ENCODE measurements around the gene STAM. TPM values are rescaled to one million over a fixed set of nuclear protein-coding genes. Genes with fewer than 3 reads are reported as not detected.

STAM gene
- polyA plus RNA-seq, 1 donor (not counting 4 experiments of a cell fraction or from before 2014, with no cell fraction given): 34.1 TPM

DNA sequence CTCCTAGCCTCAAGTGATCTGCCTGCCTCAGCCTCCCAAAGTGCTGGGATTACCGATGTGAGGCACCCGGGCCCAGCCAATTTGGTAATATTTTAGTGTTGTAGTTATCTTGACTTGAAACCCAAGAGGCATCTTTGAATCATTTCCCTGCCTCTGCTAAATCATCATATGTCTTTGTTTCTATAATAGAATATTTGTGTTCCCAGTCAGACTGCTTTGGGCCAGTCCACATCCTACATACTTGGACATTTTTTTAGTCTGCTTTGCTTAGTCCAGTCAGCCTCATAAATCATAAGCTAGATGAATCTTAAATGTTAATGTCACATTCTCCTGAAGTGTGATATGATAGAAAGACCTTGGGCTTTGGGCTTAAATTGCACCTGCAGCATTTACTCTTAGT is 5.9 kb downstream of the STAM start:
- dilution Hi-C loops (cut with MboI; ENCODE audit: extremely low pct_ligation_motif_present, low sequenced_read_pairs): no loop called here
- Histone ChIP-seq H4K20me1 (ENCODE audit: control insufficient read depth, extremely low read depth, insufficient read depth, low read length) (no peaks in the 10 kb centered on the region), H3K9ac (ENCODE audit: control insufficient read depth, extremely low read depth, insufficient read depth, low read length) (no peak overlapping the region), H3K4me2 (ENCODE audit: control insufficient read depth, extremely low read depth, insufficient read depth, low read depth, low read length) (no peak overlapping the region), H3K9me3 (ENCODE audit: control insufficient read depth, low read depth, low read length) (no peaks in the 10 kb centered on the region), H3K27ac (ENCODE audit: control insufficient read depth, insufficient read depth, low read length) (no peak overlapping the region), H3K4me3 (ENCODE audit: control insufficient read depth in 2 of 3, extremely low read depth in 1 of 3, insufficient read depth in 2 of 3, low read depth in 1 of 3, low read length in 3 of 3) (no peak overlapping the region), H3K9me1 (ENCODE audit: control insufficient read depth, extremely low read depth, insufficient read depth, low read length) (no peaks in the 10 kb centered on the region), H3K4me1 (ENCODE audit: control insufficient read depth, extremely low read depth, insufficient read depth, low read length) (peaks cover 18% of the 10 kb centered on the region), H2AFZ (ENCODE audit: control insufficient read depth, low read length) (no peak overlapping the region), H3K36me3 (ENCODE audit: control insufficient read depth in 2 of 2, extremely low read depth in 1 of 2, insufficient read depth in 2 of 2, low read length in 2 of 2) (peaks cover 0 to 5% of the 10 kb centered on the region in 2 experiments), H3K79me2 (ENCODE audit: control insufficient read depth, insufficient read depth, low read length) (peaks cover 99% of the 10 kb centered on the region), H3K27me3 (ENCODE audit: control insufficient read depth, extremely low read depth, insufficient read depth, low read length) (no peaks in the 10 kb centered on the region)
- TF ChIP-seq, protein P1, sequence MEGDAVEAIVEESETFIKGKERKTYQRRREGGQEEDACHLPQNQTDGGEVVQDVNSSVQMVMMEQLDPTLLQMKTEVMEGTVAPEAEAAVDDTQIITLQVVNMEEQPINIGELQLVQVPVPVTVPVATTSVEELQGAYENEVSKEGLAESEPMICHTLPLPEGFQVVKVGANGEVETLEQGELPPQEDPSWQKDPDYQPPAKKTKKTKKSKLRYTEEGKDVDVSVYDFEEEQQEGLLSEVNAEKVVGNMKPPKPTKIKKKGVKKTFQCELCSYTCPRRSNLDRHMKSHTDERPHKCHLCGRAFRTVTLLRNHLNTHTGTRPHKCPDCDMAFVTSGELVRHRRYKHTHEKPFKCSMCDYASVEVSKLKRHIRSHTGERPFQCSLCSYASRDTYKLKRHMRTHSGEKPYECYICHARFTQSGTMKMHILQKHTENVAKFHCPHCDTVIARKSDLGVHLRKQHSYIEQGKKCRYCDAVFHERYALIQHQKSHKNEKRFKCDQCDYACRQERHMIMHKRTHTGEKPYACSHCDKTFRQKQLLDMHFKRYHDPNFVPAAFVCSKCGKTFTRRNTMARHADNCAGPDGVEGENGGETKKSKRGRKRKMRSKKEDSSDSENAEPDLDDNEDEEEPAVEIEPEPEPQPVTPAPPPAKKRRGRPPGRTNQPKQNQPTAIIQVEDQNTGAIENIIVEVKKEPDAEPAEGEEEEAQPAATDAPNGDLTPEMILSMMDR (optimal IDR thresholded peaks at IDR 0.05 in 1 of 3, IDR thresholded peaks at IDR 0.05 in 1 of 3, conservative IDR thresholded peaks at IDR 0.05 in 1 of 3; ENCODE audit: extremely low read depth in 1 of 3, insufficient read depth in 2 of 3, low read length in 3 of 3): no peak
- TF ChIP-seq EZH2 (IDR thresholded peaks at IDR 0.05; ENCODE audit: low read length): no peak
- DNase-seq (ENCODE audit: low read depth, low spot score) (no peak), FAIRE-seq (no peak)

- H2AFZ ChIP-seq (ENCODE audit: control insufficient read depth, low read length): no peak overlapping the region
- no peak for DNase-seq (ENCODE audit: low read depth, low spot score)
- TF ChIP-seq EZH2 (IDR thresholded peaks at IDR 0.05; ENCODE audit: low read length): no peak
- TF ChIP-seq, protein P1 (optimal IDR thresholded peaks at IDR 0.05 in 1 of 3, IDR thresholded peaks at IDR 0.05 in 1 of 3, conservative IDR thresholded peaks at IDR 0.05 in 1 of 3; ENCODE audit: extremely low read depth in 1 of 3, insufficient read depth in 2 of 3, low read length in 3 of 3): no peak
- H3K36me3 ChIP-seq (ENCODE audit: control insufficient read depth in 2 of 2, extremely low read depth in 1 of 2, insufficient read depth in 2 of 2, low read length in 2 of 2): peaks cover 0 to 5% of the 10 kb centered on the region in 2 experiments
- H3K27me3 ChIP-seq (ENCODE audit: control insufficient read depth, extremely low read depth, insufficient read depth, low read length): no peaks in the 10 kb centered on the region
- no peaks in the 10 kb centered on the region for H3K9me1 ChIP-seq (ENCODE audit: control insufficient read depth, extremely low read depth, insufficient read depth, low read length)
- no peaks in the 10 kb centered on the region for H4K20me1 ChIP-seq (ENCODE audit: control insufficient read depth, extremely low read depth, insufficient read depth, low read length)
- H3K4me1 ChIP-seq (ENCODE audit: control insufficient read depth, extremely low read depth, insufficient read depth, low read length): peaks cover 17% of the 10 kb centered on the region
- peaks cover 99% of the 10 kb centered on the region for H3K79me2 ChIP-seq (ENCODE audit: control insufficient read depth, insufficient read depth, low read length)
- no peak overlapping the region for H3K9ac ChIP-seq (ENCODE audit: control insufficient read depth, extremely low read depth, insufficient read depth, low read length)
- no peak overlapping the region for H3K4me3 ChIP-seq (ENCODE audit: control insufficient read depth in 2 of 3, extremely low read depth in 1 of 3, insufficient read depth in 2 of 3, low read depth in 1 of 3, low read length in 3 of 3)
- no peak for FAIRE-seq
- dilution Hi-C loops (cut with MboI; ENCODE audit: extremely low pct_ligation_motif_present, low sequenced_read_pairs): no loop called here
- no peak overlapping the region for H3K4me2 ChIP-seq (ENCODE audit: control insufficient read depth, extremely low read depth, insufficient read depth, low read depth, low read length)
- H3K27ac ChIP-seq (ENCODE audit: control insufficient read depth, insufficient read depth, low read length): no peak overlapping the region
- no peaks in the 10 kb centered on the region for H3K9me3 ChIP-seq (ENCODE audit: control insufficient read depth, low read depth, low read length)
Observed at GRCh38 chr10:17650416-17650815, 6.5 kb downstream of the STAM start.

All from keratinocyte (primary cell).